Measurements from ENCODE around the gene ALX4. TPM values are rescaled to one million over a fixed set of nuclear protein-coding genes. Genes with fewer than 3 reads are reported as not detected.

ALX4 gene
- total and polyA plus RNA-seq, 5 donors, result 0.07 TPM; not detected in 4

DNA sequence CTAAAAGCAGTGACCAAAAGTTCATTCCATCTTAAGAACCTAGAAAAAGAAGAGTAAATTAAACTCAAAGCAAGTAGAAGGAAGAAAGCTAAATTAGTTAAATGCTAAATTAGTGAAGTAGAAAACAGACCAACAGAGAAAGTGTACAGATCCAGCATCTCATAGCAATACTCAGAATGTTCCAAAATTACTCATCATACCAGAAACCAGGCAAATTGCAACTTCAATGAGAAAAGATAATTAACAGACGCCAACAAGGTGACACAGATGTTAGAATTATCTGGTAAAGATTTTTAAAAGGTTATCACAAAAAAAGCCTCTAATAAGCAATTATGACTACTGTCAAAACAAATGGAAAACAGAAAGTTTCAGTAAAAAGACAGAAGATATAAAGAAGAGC is 96.8 kb downstream of the ALX4 start:
- WGBS, result 96% methylated on average over 1 of the region's 1 CpG
- intact Hi-C loops (cut with DNase I), result no loop called here
- H3K27me3 ChIP-seq (ENCODE audit: control insufficient read depth, insufficient read depth), result no peaks in the 10 kb centered on the region
- DNase-seq, result no peak
- ATAC-seq, result no peak
- H3K9me3 ChIP-seq (ENCODE audit: control insufficient read depth, low read length), result no peaks in the 10 kb centered on the region
- no peak overlapping the region for H3K4me3 ChIP-seq (ENCODE audit: low read length)
- H3K4me1 ChIP-seq (ENCODE audit: control insufficient read depth, insufficient read depth, low read length), result no peaks in the 10 kb centered on the region
- no peak overlapping the region for H3K27ac ChIP-seq (ENCODE audit: low read length)

DNA sequence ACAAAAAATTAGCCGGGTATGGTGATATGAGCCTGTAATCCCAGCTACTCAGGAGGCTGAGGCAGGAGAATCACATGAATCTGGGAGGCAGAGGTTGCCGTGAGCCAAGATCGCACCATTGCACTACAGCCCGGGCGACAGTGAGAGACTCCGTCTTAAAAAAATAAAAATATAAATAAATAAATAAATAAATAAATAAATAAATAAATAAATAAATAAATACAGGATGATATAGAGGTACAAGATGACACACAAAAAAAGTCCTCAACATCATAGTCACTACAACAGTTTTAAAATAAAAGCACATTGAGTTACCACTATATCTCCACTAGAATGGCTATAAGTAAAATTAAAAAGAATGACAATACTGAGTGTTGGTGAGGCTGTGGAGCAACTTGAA is 97.8 kb downstream of the ALX4 start:
- WGBS, result 99% methylated on average over 6 of the region's 6 CpGs
- no peaks in the 10 kb centered on the region for H3K27me3 ChIP-seq (ENCODE audit: control insufficient read depth, insufficient read depth)
- ATAC-seq (no peak), DNase-seq (no peak)
- intact Hi-C loops (cut with DNase I), result no loop called here
- no peaks in the 10 kb centered on the region for H3K9me3 ChIP-seq (ENCODE audit: control insufficient read depth, low read length)
- no peaks in the 10 kb centered on the region for H3K4me1 ChIP-seq (ENCODE audit: control insufficient read depth, insufficient read depth, low read length)
- H3K27ac ChIP-seq (ENCODE audit: low read length), result no peak overlapping the region
- no peak overlapping the region for H3K4me3 ChIP-seq (ENCODE audit: low read length)

Other genes with a start within 250 kb of the ALX4 start
- gene ACCS, start 243.9 kb downstream of the ALX4 start, total RNA-seq, result 10 to 100 TPM; 11.4 to 18.8 (median 14.2) TPM
- 19.3 TPM for gene ACCS, start 243.9 kb downstream of the ALX4 start, polyA plus RNA-seq
- 10 to 100 TPM; 32.5 to 41.5 (median 35.3) TPM for gene EXT2, start 214.5 kb downstream of the ALX4 start, total RNA-seq
- 21.1 TPM for gene EXT2, start 214.5 kb downstream of the ALX4 start, polyA plus RNA-seq

All from right cardiac atrium (tissue), 5 donors.